CD4-positive, alpha-beta T cell treated with Interleukin-6 for 4 hours (primary cell): ENCODE results near the gene GXYLT1.
"Not testable (repeated sequence)": the region's sequence is repeated elsewhere in the genome, so short reads cannot be mapped to it uniquely, and the experiment has no call there.

Experiments
- DNase-seq: peaks from one replicate; pipeline ENCODE4 v3.0.0-alpha.2; 2020; ENCODE audit warnings: mixed read lengths

The GXYLT1 gene

DNA sequence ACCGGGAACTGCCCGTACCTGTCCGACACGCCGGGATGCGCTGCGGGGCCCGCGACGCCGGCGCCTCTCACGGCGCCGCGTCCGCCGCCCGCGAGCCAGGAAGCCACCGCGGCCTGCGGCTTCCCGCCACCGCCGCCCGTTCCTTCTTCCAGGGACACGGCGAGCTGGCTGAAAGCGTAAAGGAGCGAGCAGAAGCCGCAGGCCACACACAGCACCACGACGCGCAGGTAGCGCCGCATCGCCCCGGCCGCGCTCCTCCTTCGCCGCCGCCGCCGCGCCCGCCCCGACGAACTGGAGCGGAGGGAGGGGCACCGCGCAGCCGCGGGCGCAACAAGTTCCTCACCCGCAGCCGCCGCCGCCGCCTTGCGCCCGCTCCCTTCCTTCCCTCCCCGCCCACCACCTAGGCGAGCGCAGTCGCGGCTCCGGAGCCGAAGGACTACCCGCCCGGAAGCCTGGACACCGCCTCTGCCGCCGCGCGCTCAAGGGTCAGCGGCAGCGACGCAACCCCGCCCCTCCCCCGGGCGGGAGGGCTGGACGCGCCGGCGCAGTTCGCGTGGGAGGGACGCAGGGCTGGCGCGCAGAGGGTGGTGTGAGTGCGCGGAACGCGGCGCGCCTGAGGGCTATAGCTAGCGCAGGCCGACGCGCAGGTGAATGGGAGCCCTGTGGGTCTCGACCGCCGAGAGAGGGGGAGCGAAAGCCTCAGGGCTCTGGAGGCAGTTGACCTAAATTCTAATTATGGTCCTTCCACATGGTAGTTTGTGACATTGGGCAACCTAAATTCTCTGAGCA lies at the start of gene GXYLT1:
TSS of gene GXYLT1 (minus strand) at position 467 of the 789 bp plus-strand sequence. CDS start at position 239, 228 bp downstream.
- DNase-seq: peak; percentile 86

GRCh38 chr12:42192686-42193085 lies 48.0 kb upstream of the GXYLT1 start:
- DNase-seq: no peak

DNA sequence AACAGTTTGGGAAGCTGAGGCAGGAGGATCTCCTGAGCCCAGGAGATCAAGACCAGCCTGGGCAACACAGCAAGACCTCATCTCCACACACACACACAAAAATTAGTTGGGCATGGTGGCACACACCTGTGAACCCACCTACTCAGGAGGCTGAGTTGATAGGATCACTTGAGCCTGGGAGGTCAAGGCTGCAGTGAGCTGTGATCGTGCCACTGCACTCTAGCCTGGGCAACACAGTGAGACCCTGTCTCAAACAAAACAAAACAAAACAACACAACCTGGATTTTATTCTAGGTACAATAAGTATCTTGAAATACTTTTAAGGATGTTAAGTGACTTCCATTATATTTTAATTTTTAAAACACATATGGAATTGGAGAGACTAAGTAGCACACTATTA lies 47.6 kb upstream of the GXYLT1 start:
- no peak for DNase-seq

DNA sequence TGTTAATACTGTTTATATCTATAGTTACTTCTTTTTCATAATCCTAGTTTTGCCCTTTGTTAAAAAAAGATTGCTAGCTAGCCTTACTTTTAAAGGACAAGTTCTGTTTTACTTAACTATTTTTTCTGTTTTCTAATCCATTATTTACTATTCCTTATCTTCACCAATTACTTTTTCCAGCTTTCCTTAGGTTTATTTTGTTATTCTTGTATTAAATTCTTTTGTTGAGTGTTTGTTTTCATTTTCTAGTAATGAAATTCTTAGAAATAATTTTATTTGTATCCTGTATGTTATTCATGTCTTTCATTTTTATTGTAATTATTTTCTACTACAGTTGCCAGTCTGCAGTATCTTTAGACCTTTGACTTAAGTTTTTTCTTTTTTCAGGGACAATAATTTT lies 45.7 kb upstream of the GXYLT1 start:
- no peak for DNase-seq

DNA sequence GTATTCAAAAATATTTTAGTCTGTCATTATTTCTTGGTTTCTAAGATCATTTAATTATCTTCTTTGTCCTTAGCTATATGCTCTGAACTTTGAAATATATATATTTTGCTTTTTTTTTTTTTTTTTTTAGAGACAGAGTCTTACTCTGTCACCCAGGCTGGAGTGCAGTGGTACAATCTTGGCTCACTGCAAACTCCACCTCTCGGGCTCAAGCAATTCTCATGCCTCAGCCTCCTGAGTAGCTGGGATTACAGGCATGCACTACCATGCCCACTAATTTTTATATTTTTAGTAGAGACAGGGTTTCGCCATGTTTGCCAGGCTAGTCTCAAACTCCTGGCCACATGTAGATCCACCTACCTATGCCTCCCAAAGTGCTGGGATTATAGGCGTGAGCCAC lies 43.6 kb upstream of the GXYLT1 start:
- DNase-seq: not testable (repeated sequence)

DNA sequence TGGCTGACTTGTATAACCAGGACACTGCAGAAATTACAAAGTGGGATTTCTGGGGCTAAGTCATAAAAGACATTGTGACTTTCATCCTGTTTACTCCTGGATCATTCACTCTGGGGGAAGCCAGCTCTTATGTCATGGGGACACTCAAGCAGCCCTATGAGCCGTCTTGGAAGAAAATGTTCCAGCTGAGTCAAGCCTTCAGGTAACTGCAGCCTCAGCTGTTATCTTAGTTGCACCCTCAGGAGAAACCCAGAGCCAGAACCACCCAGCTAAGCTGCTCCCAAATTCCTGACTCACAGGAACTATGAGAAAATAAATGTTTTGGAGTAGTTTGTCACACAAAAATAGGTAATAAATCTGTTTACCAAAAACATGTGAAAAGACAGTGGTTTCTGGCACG lies 43.1 kb upstream of the GXYLT1 start:
- DNase-seq: no peak

DNA sequence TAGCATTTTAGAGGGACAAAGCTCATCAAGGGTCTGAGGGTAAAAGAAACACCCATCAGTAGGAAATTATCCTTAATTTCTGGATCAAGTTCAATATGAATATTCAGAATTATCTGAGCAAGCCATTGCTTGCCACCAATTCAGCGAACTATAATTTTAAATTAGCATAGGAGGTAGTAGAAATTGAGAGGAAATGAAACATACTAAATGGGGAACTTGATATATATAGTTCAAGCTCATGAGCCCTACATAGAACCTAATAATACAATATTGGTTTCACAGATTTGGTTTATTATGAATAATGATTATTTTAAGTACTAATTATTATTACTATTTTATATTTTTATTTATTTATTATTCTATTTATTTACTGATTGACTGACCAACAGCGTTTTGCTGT lies 42.1 kb upstream of the GXYLT1 start:
- no peak for DNase-seq

DNA sequence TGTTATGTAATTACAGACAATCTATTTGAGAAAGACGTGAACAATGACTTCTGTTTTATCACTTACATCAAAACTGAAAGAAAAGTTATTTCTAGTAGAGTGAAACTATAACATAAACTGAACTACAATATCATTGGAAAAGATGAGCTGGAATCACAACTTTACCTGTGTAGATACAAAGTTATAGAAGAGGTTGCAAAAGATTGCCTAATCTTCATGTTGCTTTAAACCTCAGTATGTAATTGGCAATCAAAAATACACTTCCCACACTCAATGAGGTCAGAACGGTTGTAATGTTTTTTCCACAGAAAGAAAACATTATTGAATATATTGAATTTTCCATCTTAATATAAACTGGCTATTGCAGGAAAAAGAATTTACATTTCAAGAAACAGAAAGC lies 37.7 kb upstream of the GXYLT1 start:
- no peak for DNase-seq

DNA sequence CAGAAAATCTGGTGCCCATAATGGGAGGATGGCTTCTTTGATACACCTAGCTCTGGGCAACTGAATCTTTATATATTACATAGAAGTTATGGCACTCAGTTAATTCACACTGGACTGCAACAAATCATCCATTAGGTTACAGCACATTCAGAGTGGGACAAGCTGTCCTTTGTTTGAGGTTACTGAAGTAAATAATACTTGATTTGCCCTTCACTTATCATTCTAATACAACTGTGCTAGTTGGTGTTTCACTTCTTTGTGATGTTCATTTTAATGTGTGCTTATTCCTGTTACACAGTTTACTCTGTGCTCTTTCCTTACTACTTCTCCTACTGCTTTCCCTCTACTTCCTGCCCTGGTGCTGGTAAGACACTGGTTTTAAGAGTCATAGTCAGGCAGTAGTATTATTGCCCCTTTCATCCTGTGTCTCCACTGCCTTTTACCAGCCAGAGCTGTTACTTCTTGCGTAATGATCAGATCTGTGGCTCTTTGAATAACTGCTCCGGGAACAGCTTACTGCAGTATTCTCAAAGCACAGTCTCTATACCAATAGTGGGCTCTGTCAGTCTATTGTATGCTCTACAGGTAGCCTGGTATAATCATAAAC lies 36.4 kb upstream of the GXYLT1 start:
- DNase-seq: no peak

GRCh38 chr12:42178101-42178500 lies 33.4 kb upstream of the GXYLT1 start:
- no peak for DNase-seq

DNA sequence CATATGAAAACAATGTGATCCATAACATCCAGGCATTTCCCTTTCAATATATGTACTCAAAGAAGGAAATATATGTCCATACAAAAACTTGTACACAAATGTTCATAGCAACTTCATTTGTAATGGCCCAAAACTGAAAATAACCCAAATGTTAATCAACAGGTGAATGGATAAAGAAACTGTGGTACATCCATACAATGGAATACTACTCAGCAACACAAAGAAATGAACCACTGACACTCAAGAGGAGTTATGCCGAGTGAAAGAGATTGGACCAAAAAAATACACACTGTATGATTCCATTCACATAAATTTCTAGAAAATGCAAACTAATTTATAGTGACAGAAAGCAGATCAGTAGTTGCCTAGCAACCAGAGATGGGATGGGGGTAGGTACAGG lies 30.3 kb upstream of the GXYLT1 start:
- no peak for DNase-seq

GRCh38 chr12:42173961-42174521 lies 29.4 kb upstream of the GXYLT1 start:
- no peak for DNase-seq

- DNase-seq: no peak
Observed at GRCh38 chr12:42172441-42173210, 28.0 kb upstream of the GXYLT1 start.

- no peak for DNase-seq
Observed at GRCh38 chr12:42167711-42168110, 23.0 kb upstream of the GXYLT1 start.

- DNase-seq: no peak
Observed at GRCh38 chr12:42166501-42166900, 21.8 kb upstream of the GXYLT1 start.

DNA sequence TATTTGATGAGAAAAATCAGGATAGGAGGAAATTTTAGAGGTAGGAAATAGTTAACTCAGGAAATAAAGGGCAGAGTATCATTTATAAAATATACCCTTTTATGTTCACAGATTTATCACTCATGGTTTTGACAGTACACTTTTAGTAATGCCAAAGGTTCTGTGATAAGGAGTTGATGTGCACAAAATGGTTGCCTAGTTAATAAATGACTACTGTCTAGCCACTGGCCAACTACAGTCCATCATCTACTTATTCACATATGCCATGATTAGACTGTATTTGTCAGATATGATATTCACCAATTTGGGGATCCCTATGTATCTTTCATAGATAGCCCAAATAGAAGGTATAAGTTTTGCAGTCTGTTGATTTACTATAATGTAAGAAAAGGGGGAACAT lies 19.2 kb upstream of the GXYLT1 start:
- DNase-seq: no peak

GRCh38 chr12:42162965-42163364 lies 18.3 kb upstream of the GXYLT1 start:
- DNase-seq: no peak

GRCh38 chr12:42162193-42162592 lies 17.5 kb upstream of the GXYLT1 start:
- DNase-seq: no peak

- no peak for DNase-seq
Observed at GRCh38 chr12:42161529-42161928, 16.9 kb upstream of the GXYLT1 start.

- DNase-seq: no peak
Observed at GRCh38 chr12:42156232-42156631, 11.6 kb upstream of the GXYLT1 start.

DNA sequence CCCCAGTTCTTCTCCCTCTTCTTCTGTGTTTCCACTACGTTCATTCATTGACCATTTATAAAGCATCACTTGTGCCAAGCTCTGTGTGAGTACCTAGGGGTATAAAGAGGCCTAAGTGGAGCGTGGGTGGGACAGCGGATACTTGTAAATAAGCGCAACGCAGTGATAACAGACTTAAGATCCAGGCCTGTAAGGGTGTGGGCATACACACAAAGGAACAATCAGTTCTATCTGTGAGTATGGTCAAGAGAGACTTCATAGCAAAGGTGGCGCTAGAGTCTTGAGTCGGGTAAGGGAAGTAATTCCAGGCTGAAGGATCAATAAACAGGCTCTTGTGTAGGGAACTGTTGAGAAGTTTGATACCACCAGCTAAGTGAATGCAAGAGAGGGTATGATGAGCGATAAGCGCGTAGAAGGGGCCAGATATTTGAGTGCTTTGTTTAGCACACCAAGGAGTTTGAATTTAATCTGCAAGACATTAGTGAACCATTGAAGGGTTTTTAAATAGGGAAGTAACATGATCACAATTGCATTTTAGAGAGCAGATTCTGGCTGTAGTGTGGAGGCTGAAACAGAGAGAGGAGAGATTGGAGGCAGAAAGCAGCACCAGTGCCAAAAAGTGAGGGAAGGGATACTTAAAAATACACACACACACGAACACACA lies 1.0 kb upstream of the GXYLT1 start:
- no peak for DNase-seq

DNA sequence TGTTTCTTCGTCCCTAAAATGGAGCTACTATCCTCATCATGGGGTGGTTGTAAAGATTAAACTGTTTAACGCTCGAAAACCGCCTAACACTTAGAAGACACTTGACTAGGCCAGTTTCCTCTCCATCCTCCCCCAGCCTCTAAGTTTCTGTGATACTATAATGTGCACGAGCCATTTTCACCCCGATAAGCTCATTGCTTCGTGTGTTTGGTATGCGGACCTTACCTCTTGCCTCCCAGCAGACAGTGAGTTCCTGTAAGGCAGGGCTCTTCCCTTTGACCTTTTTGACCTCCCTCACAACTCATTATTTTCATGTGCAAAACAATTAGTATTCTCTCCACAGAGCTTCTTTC lies 499 bp upstream of the GXYLT1 start:
- peak; percentile 8 for DNase-seq

DNA sequence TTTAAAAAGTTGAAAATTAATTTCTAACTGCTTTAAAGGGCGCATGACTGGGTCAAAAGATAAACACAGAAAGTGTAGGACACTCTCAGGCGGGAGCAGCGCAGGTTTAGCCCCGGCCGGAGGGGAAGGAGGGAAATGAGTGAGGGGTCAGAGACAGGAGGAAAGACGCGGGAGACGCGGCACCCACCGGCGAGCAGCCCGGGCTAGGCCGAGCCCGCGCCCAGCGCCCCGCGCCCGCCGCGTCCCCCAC lies 591 bp downstream of the GXYLT1 start:
- no peak for DNase-seq
